IPS-18a (cell line): ENCODE measurements around the gene MAP2K7.

Experiments used
- H3K27ac ChIP-seq: one replicate; pipeline ENCODE4 v1.5.1; 2013; ENCODE audit warnings: low read length
- H3K27me3 ChIP-seq: one replicate; pipeline ENCODE4 v1.6.1; 2013; ENCODE audit warnings: mild to moderate bottlenecking, low read length; ENCODE audit not compliant: control insufficient read depth, insufficient read depth
- H3K36me3 ChIP-seq: one replicate; pipeline ENCODE4 v1.6.1; 2013; ENCODE audit warnings: low read depth, low read length; ENCODE audit not compliant: control insufficient read depth
- H3K4me1 ChIP-seq: one replicate; pipeline ENCODE4 v1.6.1; 2013; ENCODE audit warnings: low read depth, low read length; ENCODE audit not compliant: control insufficient read depth
- H3K4me3 ChIP-seq: one replicate; pipeline ENCODE4 v1.5.1; 2013; ENCODE audit warnings: low read length
- H3K9ac ChIP-seq: one replicate; pipeline ENCODE4 v1.6.1; 2013; ENCODE audit warnings: mild to moderate bottlenecking, low read length, moderate library complexity
- H3K9me3 ChIP-seq: one replicate; pipeline ENCODE4 v1.6.1; 2013; ENCODE audit warnings: low read depth, low read length; ENCODE audit not compliant: control insufficient read depth

MAP2K7 gene

GRCh38 chr19:7868671-7869452 is 34.8 kb upstream of the MAP2K7 start:
- Histone ChIP-seq H3K27me3 (peaks cover 31% of the 10 kb centered on the region), H3K27ac (no peak overlapping the region), H3K9ac (no peak overlapping the region), H3K4me1 (peaks cover 5% of the 10 kb centered on the region), H3K36me3 (no peaks in the 10 kb centered on the region), H3K9me3 (no peaks in the 10 kb centered on the region), H3K4me3 (peak overlapping the region; percentile 38)

DNA sequence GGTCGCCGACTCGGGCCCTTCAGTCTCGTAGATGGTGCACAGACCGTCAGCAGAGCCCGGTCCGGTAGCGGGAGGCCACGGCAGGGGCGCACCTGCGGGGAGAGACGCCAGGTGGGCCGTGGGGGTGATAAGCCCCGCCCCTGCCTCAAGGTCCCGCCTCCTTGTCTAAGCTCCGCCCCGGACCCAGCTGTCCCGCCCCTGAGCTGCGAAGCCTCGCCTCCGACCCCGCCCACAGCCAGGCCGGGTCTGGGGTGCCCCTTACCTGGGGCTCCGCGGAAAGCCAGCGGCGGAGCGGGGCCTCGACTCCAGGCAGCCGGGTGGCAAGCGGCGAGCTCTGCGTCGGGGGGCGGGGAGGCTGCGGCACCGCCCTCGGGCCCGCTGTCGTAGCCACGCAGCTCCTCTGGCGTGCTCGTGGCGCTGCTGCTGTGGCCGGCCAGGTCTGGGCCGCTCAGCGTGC is 34.2 kb upstream of the MAP2K7 start:
- no peaks in the 10 kb centered on the region for H3K9me3 ChIP-seq

DNA sequence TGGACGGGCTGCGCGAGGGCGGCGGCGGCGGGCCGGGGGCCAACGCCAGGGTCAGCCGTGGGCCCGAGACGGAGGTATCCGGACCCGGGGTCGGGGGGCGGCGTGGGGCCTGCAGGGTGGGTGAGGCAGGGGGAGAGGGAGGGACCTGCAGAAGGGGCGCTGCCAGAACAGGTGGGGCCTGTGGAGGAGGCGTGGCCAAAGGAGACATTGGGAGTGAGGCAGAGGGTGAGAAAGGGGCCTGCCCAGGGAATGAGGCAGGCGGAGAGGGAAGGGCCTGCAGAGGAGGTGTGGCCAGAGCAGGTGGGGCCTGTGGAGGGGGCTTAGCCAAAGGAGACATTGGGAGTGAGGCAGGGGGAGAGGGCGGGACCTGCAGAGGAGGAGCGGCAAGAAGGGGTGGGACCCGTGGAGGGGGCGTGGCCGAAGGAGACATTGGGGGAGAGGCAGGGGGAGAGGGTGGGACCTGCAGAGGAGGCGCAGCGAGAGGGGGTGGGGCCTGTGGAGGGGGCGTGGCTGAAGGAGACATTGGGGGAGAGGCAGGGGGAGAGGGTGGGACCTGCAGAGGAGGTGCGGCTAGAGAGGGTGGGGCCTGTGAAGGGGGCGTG is 33.7 kb upstream of the MAP2K7 start:
- Histone ChIP-seq H3K9ac (no peak overlapping the region), H3K27ac (no peak overlapping the region), H3K4me1 (peaks cover 5% of the 10 kb centered on the region), H3K9me3 (no peaks in the 10 kb centered on the region), H3K36me3 (no peaks in the 10 kb centered on the region), H3K4me3 (peak overlapping the region; percentile 21), H3K27me3 (peaks cover 20% of the 10 kb centered on the region)

More for the DNA sequence above, 34.2 kb upstream of the MAP2K7 start:
- Histone ChIP-seq H3K4me1 (peaks cover 5% of the 10 kb centered on the region), H3K27me3 (peaks cover 25% of the 10 kb centered on the region), H3K9ac (no peak overlapping the region), H3K36me3 (no peaks in the 10 kb centered on the region), H3K27ac (no peak overlapping the region), H3K4me3 (peak overlapping the region; percentile 21)

GRCh38 chr19:7870571-7871436 is 32.9 kb upstream of the MAP2K7 start:
- Histone ChIP-seq H3K4me1 (peaks cover 5% of the 10 kb centered on the region), H3K4me3 (no peak overlapping the region), H3K9me3 (no peaks in the 10 kb centered on the region), H3K36me3 (no peaks in the 10 kb centered on the region), H3K27ac (no peak overlapping the region), H3K27me3 (peaks cover 12% of the 10 kb centered on the region), H3K9ac (no peak overlapping the region)

DNA sequence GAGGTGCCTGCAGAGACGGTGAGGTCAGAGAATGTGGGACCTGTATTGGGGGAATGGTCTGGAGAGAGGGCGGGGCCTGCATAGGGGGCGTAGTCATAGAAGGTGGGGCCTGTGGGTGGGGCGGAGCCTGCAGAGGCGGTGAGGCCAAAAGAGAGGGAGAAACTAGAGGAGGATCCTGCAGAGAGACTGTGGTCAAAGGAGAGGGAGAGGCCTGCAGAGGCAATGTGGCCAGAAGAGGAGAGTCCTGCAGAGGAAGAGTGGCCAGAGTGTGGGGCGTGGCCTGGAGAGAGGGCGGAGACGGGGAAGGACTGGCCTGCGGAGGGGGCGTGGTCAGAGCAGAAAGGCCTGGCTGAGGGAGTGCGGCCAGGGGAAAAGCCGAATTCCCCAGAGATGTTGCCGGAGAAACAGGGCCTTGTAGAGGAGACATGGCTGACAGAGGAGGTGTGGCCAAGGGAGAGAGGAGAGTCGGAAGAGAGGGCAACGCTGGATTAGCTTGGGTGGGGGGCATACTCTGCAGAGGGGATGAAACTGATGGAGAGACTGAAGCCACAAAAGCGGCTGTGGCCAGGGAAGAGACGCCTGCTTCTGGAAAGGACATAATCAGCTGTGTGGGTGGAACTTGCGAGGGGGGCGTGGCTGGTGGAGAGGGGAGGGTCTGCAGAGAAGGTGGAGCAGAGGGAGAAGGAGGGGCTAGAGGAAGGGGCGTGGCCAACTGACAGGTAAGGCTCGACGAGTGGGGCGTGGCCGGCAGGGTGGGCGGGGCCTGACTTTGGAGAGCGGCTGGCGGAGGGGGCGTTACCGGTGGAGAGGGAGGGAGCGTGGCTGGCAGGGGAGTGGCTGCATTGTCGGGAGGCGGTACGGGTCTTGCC is 32.0 kb upstream of the MAP2K7 start:
- no peak overlapping the region for H3K4me3 ChIP-seq
- H3K4me1 ChIP-seq: peaks cover 5% of the 10 kb centered on the region
- H3K27me3 ChIP-seq: peaks cover 11% of the 10 kb centered on the region
- H3K9ac ChIP-seq: no peak overlapping the region
- no peak overlapping the region for H3K27ac ChIP-seq
- H3K36me3 ChIP-seq: no peaks in the 10 kb centered on the region
- no peaks in the 10 kb centered on the region for H3K9me3 ChIP-seq

DNA sequence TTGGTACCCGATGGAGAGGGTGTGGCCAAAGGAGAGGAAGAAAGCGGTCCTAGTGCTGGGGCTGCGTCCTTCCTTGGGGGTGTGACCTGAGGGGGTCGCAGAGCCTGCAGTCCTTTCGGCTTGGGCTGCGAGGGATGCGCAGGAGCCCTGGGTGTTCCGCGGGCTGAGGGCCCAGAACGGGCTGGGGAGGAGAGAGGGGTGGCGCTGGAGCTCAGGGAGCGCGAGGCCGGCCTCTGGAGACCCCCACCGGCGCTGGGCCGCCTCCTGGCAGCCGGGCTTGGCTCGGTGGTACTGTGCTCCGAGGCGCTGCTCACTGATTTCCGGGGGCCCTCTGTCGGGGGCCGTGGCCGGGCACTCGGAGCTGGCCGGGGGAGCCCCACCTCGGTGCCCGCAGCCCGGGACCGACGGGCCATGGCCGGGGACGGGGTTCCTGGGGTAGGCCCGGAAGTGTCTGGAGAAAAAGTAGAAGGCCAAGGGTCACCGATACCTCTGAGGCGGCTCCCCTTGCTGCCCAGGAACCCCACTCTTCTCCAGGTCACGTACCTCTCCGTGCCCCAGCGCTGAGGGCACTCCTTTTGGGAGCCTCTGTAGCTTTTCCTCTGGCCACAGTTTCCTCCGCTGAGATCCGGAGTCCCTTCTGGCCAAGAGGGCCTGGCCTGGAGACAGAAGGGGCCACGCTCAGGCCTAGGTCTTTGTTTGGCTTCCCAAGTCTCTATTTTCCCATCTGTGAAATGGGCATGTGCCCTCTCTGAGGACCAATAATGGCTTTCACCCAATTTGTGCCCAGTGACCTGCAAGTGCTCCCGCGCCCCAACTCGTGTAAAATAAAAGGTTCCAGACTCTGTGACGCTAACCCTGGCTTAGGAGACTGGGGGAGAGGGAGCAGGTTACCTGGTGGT is 31.1 kb upstream of the MAP2K7 start:
- Histone ChIP-seq H3K9me3 (no peaks in the 10 kb centered on the region), H3K4me1 (peaks cover 5% of the 10 kb centered on the region), H3K36me3 (no peaks in the 10 kb centered on the region), H3K9ac (no peak overlapping the region), H3K27me3 (peaks cover 11% of the 10 kb centered on the region), H3K27ac (no peak overlapping the region), H3K4me3 (peak overlapping the region; percentile 78)

GRCh38 chr19:7873304-7874075 is 30.2 kb upstream of the MAP2K7 start:
- Histone ChIP-seq H3K27me3 (peaks cover 11% of the 10 kb centered on the region), H3K9me3 (no peaks in the 10 kb centered on the region), H3K36me3 (no peaks in the 10 kb centered on the region), H3K9ac (peak overlapping the region; percentile 73), H3K4me1 (peaks cover 5% of the 10 kb centered on the region), H3K4me3 (peak overlapping the region; percentile 78), H3K27ac (no peak overlapping the region)

DNA sequence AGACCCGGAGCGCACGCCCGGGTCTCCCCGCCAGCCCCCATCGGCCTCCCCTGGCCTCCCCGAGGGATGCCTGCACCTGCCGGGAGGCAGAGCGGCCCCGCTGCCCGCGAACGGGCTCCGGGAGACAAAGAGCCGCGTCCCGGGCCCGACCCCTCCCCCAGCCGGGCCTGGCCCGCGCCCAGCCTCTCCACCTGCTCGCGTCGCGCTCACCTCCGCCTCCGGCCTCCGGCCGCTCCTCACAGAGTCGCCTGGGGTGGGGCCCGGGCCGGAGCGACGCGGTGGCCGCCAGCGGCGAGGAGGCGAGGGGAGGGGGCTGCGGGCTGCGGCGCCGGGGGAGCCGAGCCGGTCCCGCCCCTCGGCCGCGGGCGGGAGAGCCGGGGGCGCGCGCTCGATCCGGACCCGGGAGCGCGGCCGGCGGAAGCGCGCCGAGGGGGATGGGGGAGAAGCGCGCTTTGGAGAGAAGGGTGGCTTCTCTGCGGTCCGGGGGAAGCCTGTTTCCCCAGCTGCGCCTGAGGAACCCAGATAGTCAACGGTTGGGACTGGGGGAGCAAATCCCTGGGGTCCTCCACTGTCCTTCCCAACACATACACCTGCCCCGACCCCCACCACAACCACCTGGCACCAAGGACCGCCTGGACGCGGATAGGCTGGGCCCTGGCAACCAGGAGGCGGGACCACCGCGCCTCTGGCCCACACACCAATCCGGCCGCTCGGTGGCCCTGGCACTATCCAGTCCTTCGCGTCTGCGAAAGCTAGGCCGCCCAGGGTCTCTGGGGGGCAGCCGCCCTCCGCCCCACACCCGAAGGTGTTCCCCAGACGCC is 29.4 kb upstream of the MAP2K7 start, which contains the start of gene PRR36:
Gene PRR36, minus strand, starts transcription at position 315 of the 821 bp plus-strand sequence. CDS start 701 bp downstream, outside the sequence.
- Histone ChIP-seq H3K36me3 (no peaks in the 10 kb centered on the region), H3K27ac (no peak within 1 kb of the TSS), H3K9me3 (no peaks in the 10 kb centered on the region), H3K9ac (peak within 1 kb of the TSS; percentile 73), H3K27me3 (peaks cover 11% of the 10 kb centered on the region), H3K4me3 (peak within 1 kb of the TSS; percentile 78), H3K4me1 (peaks cover 5% of the 10 kb centered on the region)

DNA sequence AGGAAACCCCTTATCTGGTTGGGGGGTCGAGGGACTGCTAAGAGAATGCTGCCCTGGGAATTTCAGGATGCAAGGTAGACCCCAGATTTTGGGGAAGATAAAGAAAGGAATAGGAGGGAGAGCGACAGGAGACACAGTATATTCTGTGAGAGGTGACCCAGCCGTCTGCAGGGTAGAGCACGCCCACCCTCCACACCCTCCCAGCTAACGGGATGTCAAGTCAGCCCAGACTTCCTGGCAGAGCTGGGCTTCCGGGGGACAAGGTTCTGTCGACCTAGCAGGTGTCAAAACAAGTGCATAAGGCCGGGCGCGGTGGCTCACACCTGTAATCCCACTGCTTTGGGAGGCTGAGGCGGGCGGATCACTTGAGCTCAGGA is 28.8 kb upstream of the MAP2K7 start:
- Histone ChIP-seq H3K9me3 (no peaks in the 10 kb centered on the region), H3K9ac (no peak overlapping the region), H3K4me3 (peak overlapping the region; percentile 78), H3K36me3 (no peaks in the 10 kb centered on the region), H3K4me1 (peaks cover 5% of the 10 kb centered on the region), H3K27ac (no peak overlapping the region), H3K27me3 (peaks cover 11% of the 10 kb centered on the region)
